CD4-positive, alpha-beta T cell treated with Interleukin-15 for 1 hour (primary cell): Measurements from ENCODE around the gene NTNG1.

ENCODE experiments used
- DNase-seq: peaks from one replicate; pipeline ENCODE4 v3.0.0-alpha.2; 2020

Gene NTNG1

GRCh38 chr1:107264007-107264406, 123.2 kb downstream of the NTNG1 start:
- DNase-seq: no peak

DNA sequence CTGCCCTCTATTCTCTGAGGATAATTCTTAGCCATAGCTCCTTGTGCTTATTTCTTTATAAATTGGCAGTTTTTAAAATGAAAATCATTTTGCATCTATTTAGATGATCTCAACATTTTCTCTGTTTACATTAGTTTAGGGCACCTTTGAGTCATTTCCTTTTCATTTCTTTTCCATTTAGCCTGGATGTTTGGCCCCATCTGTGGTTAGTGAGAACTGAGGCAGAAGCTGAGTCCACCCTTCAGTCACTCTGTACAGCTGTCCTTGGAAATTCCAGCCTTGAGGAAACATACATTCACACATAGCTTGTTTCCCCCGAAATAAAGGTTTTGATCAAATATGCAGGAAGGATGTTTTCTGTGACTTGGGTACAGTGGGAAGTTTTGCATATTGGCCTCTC, 123.7 kb downstream of the NTNG1 start:
- DNase-seq: no peak

DNA sequence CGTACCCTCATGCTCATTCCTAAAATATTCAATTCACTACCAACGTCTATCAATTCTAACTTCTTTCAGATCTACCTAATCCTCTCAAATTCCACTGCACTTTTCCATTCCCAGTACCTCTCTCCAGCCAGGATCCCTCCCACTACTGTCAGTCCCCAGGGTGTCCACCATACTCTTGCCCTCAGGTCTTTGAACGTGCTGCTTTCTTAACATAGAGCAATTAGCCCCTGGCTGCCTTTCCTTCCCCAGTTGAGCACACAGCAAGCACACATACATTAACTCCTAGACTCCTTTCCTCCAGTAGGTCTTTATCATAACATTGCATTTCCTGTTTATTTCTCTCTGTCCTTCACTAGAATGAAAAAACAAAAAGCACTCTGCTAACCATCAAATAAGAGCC, 126.7 kb downstream of the NTNG1 start:
- no peak for DNase-seq

DNA sequence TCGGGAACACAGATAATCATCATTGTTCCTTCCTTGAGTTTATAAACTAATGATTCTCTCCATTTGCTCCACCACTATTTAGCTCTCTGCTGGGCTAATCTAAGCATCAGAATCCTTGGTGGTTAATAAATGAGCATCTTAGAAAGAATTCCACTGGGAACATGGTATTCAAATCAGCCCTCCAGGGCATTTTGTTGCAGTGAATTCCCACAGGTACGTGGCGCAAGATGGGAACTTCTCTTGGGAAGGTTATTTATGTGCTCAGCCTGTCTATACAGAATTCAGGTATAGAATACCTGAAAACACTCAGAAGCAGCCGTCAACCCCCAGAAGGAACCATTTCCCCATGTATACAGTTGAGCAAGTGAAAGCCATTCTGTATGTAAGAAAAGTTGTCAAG, 131.5 kb downstream of the NTNG1 start:
- DNase-seq: no peak

DNA sequence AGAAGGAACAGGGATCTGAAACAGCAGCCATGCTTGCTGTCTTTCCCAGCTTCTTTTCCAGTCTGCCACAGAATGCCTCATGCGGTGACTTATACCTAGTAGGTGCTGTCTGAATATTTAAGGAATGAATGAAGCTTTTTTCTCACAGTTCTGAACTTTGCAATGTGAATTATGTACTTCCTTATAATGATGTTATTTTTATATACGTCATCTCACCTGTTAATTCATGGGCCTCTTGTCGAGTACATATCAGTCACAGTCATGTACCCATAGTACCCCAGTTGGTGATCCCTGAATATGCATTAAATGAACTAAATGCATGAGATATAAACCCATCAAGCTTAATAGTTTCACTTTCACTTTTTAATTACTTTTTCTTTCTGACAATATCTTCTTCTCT, 132.7 kb downstream of the NTNG1 start:
- DNase-seq: no peak

DNA sequence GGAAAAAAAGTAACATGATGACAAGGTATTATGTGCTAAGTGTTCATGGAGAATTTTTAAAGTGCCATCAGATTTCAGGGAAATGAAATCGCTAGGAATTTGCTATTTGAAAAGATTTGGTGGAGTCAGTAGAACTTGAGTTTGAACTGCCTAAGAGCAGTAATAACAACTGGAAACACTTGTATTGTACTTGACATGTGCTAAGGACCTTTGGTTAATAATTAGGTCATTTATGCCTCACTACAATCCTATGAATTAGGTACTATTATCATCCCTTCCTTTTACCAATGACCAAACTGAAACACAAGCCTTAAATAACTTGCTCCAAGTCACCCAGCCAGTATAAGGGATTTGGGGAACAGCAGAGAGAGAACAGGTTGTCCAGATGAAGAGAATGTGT, 133.4 kb downstream of the NTNG1 start:
- no peak for DNase-seq

DNA sequence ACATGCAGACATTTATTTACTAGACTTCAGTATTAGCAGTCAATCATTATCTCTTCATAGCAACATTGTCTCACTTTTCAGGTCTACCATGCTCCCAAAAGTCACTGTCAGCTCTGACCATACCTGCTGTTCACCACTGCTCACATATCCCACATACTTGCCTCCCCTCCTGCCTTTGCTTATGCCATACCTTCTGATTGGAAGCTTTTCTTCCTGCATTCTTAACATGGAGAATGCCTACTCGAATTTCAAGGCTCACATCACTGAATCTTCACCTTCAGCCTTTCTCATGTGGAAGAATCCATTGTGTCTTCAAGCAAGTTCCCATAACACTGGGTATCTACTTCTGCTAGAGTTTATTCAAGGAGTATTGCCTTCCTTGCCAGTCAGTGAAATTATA, 135.4 kb downstream of the NTNG1 start:
- no peak for DNase-seq

- DNase-seq: no peak
Observed at GRCh38 chr1:107277022-107277421, 136.2 kb downstream of the NTNG1 start.

GRCh38 chr1:107286125-107286524, 145.3 kb downstream of the NTNG1 start:
- DNase-seq: no peak

DNA sequence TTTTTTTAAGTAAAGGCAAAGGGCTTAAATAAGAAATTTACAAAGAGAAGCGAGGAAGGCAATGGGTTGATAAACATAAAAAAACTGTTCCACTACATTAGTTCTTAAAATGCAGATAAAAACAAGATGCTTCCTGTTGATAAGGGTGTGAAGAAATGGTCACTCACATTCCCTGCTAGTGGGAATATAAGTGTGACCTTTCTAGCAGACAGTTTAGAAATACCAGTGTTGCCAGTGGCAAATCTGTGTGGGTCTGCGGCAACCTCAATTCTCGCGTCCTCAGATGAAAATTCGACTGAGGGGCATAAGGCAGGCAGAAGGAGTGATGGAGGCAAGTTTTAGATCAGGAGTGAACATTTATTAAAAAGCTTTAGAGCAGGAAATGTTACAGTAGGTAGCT, 151.1 kb downstream of the NTNG1 start:
- DNase-seq: no peak

- DNase-seq: no peak
Observed at GRCh38 chr1:107293901-107294613, 153.2 kb downstream of the NTNG1 start.

DNA sequence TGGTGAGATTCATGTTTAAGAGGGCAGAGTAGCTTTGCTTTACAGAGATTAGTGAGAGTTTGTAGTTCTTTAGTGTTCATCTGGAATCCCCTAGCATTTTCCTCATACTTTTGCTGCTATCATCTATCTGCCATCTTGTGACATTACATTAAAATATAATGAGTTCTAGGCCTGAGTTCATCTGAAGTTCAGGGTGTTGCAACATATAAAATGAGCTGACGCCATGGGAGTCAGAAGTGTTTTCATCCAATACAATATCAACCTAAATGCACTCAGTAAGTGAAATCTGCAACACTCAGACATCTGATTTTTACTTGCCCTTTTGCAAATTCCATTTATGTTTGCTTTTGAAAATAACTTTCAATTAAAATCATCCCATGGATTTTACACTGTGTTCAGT, 153.8 kb downstream of the NTNG1 start:
- no peak for DNase-seq

DNA sequence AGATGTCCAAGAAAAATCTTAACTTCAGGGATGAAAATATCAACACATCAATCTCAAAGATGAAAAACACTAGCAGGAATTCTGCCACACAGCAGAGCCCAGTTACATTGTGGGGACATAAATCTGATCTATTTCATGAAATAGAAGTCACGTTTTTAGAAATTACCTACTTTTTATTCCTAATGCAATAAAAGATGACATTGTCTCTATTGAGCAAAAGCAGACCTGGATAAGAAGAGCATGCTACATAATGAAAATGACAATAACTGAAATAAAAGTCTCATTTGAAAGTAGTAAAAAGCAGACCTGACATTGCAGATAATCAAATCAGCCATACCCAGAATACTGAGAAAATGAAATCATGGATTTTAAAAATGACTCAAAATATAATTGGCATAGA, 156.8 kb downstream of the NTNG1 start:
- no peak for DNase-seq

GRCh38 chr1:107298526-107298925, 157.7 kb downstream of the NTNG1 start:
- DNase-seq: no peak

GRCh38 chr1:107299521-107299920, 158.7 kb downstream of the NTNG1 start:
- no peak for DNase-seq

DNA sequence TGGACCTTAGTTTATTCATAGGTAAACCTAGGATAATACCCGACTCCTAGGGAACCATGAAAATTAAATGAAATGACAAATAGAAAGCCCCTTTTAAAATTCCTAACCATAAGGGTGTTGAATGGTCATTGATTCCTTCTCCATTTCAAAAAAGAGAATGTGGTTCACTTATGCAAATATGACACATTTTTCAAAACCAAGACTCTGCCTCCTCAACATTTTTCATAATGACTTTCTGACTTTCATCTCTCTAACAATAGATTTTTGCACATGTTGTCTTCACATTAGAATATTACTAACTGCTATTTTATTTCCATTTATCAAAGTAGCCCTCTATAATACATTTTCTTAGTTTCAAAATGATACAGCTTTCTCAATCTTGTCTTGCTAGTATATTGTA, 169.1 kb downstream of the NTNG1 start:
- no peak for DNase-seq

DNA sequence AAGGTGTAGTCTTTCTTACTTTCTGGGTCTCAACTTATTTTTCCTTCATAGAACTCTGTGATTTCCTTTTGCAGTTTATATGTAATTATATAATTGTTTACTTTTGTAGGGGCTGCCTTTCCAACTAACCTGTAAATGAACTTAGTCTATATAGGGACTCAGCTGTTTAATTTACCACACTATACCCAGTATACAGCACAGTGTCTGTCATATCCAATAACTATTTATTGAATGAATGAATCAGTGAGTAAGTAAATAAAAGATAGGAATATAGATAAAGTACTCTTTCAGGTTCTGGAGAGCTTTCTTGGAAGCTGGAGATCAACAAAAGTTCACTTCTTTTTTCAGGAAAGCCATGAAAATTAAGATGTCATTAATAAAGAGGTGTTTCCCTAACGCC, 174.8 kb downstream of the NTNG1 start:
- no peak for DNase-seq

DNA sequence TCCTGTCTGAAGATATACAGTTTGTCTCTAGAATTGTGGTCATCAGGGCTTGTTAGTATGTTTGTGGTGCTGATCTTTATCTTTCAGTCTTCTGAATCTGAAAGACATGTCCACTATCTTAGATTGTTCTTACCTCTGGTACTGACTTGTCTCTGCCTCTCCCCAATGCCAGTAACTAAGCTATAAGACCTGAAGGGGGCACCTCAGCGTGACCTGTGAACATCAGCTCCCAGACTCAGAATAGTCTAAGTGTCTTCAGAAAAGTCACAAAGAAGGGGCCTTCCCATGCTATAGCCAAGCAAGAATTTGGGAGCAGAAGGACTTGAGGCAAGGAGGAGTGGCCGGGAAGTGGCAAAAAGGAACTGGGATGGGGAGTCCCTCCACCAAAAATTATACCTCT, 178.1 kb downstream of the NTNG1 start:
- no peak for DNase-seq

DNA sequence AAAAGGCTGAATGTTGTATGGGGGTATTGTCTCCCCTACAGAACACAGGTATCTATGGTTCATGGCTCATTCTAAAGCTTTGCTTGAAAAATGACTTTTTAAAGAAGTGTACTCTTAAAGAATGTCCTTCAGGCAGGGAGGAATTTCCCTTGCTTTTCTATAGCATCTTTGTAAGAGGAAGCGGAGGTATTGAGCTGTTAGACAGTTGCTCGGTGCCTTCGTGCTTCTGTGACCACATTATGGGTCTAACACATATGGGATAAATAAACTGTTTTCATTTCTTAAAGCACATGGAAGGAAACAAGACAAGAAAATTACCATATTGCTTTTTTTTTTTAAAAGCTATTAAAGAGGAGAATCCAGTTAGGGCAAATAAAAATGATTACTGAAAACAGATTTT, 182.9 kb downstream of the NTNG1 start:
- DNase-seq: no peak

GRCh38 chr1:107326824-107327445, 186.1 kb downstream of the NTNG1 start:
- DNase-seq: no peak

DNA sequence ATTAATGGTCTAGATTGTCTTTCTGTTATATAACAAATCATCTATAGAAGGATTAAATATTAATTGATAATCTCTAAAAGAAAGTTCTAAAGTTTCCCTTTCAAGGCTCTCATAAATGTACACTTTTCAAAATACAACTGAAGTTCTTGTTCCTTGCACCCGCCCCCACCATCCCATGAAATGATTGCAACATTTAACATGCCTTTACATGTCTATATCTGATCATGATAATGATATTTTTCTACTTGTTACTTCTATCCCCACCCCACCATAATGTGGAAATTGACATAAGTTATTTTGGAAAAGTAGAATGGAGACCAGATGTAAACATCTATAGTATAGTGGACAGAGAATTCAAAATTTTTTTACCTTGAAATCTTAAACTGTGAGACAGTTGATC, 186.6 kb downstream of the NTNG1 start:
- no peak for DNase-seq

- DNase-seq: no peak
Observed at GRCh38 chr1:107328087-107328486, 187.2 kb downstream of the NTNG1 start.

DNA sequence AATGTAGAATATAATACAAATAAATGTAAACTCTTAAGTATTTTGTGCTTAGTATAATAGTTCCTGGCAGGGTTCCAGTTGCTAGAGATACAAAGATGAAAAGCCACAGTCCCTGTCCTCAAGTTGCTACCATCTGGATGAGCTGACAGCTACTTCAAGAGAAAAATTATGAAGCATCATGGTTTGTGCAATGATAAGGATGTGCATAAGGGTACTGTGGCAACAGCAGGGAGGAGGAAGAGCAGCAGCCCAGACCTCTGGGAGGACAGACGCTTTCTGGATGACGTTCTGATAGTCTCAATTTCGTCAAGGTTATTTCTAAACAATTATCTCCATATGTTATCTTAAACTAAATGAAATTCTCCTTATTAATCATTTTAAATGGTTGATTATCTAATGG, 198.9 kb downstream of the NTNG1 start:
- DNase-seq: no peak

DNA sequence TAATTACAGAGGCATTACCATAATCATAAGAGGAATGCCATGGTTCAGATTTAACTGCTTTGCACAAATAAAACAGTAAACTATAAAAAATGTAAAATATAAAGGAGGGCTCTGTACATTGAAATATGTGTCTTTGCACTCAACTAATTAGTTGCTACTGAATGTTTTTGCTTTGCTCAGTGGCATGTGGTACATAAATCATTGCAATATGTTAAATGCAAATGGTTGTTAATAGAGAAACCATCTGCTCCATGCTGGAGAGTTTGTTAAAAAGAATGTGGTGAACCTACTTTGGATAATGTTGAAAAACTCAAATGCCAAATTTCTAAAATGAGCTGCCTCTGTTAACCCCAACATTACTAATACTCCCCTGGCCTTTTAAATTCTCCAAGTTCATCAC, 201.5 kb downstream of the NTNG1 start:
- DNase-seq: no peak

DNA sequence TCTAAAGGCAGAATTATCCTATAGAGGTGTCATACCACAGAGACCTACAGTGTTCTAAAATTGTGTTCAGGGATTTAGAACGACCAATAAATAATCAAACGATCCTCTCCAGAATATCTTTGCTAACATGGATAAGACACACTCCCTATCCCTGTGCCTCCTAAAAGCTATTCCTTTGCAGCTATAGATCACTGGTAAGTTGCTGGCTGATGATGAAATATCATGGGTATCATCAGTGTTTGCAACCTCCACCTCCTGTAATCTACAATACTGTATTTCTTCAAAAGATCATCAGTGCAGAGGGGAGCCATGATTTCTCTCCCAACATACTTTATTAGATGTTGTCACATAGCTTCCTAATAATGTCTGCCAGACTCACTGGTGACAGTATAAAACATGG, 201.9 kb downstream of the NTNG1 start:
- no peak for DNase-seq
